ENCODE measurements around the gene RASEF. TPM values are rescaled to one million over a fixed set of nuclear protein-coding genes. Genes with fewer than 3 reads are reported as not detected.

Gene RASEF
- total RNA-seq, 4 donors from 2014 or later, result 0.16 to 0.82 (median 0.41) TPM; not detected in 1

DNA sequence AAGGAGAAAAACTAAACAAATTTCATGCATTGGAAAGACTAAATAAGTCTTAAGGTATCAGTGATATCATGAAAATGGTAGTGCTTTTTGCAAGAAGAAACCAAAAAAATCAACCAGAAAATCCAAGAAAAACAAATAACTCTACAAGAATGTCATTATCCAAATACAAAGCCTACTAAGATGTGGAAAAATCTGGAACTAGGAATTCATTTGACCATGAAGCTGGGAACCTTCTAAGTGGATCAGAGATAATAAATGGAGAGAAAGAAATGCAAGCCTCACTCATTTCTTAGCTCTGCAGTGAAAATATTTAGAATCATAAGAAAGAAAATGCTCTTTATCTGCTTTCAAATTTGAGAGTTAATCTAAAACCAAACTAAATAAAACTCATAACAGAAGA, 51.3 kb downstream of the RASEF start:
- H3K27me3 ChIP-seq, result no peaks in the 10 kb centered on the region
- H3K9me3 ChIP-seq, result no peaks in the 10 kb centered on the region
- in situ Hi-C loops (cut with MboI; ENCODE audit: low sequenced_read_pairs in 4 of 4) (no loop called here), intact Hi-C loops (cut with DNase I; ENCODE audit: low total_unique reads) (no loop called here)
- no peaks in the 10 kb centered on the region for H3K36me3 ChIP-seq
- H3K4me3 ChIP-seq, result no peak overlapping the region
- ATAC-seq (no peak), DNase-seq (no peak)
- H3K27ac ChIP-seq, result no peak overlapping the region
- TF ChIP-seq, protein P1, sequence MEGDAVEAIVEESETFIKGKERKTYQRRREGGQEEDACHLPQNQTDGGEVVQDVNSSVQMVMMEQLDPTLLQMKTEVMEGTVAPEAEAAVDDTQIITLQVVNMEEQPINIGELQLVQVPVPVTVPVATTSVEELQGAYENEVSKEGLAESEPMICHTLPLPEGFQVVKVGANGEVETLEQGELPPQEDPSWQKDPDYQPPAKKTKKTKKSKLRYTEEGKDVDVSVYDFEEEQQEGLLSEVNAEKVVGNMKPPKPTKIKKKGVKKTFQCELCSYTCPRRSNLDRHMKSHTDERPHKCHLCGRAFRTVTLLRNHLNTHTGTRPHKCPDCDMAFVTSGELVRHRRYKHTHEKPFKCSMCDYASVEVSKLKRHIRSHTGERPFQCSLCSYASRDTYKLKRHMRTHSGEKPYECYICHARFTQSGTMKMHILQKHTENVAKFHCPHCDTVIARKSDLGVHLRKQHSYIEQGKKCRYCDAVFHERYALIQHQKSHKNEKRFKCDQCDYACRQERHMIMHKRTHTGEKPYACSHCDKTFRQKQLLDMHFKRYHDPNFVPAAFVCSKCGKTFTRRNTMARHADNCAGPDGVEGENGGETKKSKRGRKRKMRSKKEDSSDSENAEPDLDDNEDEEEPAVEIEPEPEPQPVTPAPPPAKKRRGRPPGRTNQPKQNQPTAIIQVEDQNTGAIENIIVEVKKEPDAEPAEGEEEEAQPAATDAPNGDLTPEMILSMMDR (IDR thresholded peaks at IDR 0.05 in 4 of 5, conservative IDR thresholded peaks at IDR 0.05 in 1 of 5), result no peak
- no peak for TF ChIP-seq POLR2A (IDR thresholded peaks at IDR 0.05)
- H3K4me1 ChIP-seq, result no peaks in the 10 kb centered on the region

DNA sequence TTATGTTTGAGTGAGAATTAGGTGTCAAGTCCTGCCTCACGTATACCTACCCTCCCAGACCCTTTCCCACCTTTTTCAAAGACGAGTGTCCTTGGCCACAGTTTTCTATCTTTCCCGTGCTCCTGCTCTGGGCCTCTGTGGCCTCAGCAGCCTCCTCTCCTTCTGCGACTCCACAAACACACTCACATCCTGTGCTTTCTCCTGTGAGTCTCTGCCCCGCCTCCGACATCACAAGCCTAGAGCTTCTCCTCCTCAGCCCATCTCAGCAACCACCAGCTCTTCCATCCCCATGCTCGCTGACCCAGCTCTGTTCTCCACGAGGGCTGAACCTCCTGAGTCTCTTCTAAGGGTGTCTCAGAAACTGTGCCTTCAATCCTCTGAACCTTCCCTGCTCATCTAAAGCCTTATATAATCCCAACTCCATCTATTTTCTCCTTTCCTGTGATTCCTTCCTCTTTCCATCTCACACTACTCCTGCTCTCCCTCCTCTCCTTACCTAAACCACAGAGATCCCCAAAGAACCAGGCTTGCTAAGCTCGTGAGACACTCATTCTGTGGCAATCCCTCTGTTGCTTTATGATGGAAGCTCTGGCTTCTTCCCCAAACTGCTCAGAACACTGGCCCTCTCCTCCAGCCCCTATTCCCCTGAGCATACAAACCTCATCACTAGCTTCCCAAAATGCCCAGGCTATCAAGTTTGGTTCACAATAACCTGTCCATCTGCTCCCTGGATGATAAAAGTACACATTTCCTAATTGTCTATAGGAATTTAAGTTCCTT, 55.2 kb downstream of the RASEF start:
- Histone ChIP-seq H3K27ac (no peak overlapping the region), H3K27me3 (no peaks in the 10 kb centered on the region), H3K36me3 (no peaks in the 10 kb centered on the region), H3K4me3 (no peak overlapping the region), H3K9me3 (no peaks in the 10 kb centered on the region), H3K4me1 (no peaks in the 10 kb centered on the region)
- TF ChIP-seq POLR2A (IDR thresholded peaks at IDR 0.05), result no peak
- TF ChIP-seq, protein P1 (IDR thresholded peaks at IDR 0.05 in 4 of 5, conservative IDR thresholded peaks at IDR 0.05 in 1 of 5), result no peak
- intact Hi-C loops (cut with DNase I; ENCODE audit: low total_unique reads), result no loop called here
- no peak for ATAC-seq
- in situ Hi-C loops (cut with MboI; ENCODE audit: low sequenced_read_pairs in 4 of 4), result no loop called here
- DNase-seq, result no peak

DNA sequence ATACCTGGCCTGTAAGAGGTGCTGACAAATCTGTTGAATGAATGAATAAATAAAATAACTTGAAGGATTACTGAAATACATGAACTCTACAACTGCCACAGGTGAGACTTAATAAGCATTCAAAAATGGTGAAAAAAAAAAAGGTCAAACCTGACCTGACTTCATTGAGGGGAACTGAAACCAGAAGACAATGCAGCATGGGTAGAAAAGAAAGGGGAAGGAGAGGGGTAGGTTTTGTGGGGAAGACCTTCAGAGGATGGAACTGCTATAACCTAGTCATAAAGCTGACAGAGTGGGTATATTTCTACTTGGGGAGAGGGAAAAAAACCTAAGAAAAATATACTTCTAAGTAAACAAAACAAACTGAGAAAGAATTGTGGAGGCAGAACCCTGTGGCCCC, 56.6 kb downstream of the RASEF start:
- in situ Hi-C loops (cut with MboI; ENCODE audit: low sequenced_read_pairs in 4 of 4), result no loop called here
- DNase-seq (no peak), ATAC-seq (no peak)
- TF ChIP-seq, protein P1 (IDR thresholded peaks at IDR 0.05 in 4 of 5, conservative IDR thresholded peaks at IDR 0.05 in 1 of 5), result no peak
- TF ChIP-seq POLR2A (IDR thresholded peaks at IDR 0.05), result no peak
- Histone ChIP-seq H3K27me3 (no peaks in the 10 kb centered on the region), H3K4me1 (no peaks in the 10 kb centered on the region), H3K27ac (no peak overlapping the region), H3K9me3 (no peaks in the 10 kb centered on the region), H3K36me3 (no peaks in the 10 kb centered on the region), H3K4me3 (no peak overlapping the region)
- intact Hi-C loops (cut with DNase I; ENCODE audit: low total_unique reads), result no loop called here

DNA sequence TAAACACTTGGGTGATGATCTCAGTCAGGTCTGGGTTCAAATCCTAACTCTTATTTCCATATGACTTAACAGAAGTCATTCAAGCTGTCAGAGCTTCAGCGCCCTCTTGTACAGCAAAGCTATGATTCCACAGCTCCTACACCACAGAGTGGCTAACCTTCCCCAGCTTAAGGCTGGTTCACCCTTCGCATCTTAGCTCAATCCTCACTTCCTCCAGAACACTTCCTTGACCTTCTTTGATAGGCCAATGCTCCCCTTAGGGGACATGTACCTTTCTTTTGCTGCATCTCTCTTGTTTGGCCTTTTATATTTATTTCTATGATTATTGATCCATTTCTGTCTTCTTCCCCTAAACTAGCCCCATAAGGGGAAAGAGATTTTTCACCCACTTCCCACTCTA, 57.0 kb downstream of the RASEF start:
- H3K9me3 ChIP-seq, result no peaks in the 10 kb centered on the region
- no peaks in the 10 kb centered on the region for H3K27me3 ChIP-seq
- no peak for DNase-seq
- ATAC-seq, result no peak
- intact Hi-C loops (cut with DNase I; ENCODE audit: low total_unique reads) (no loop called here), in situ Hi-C loops (cut with MboI; ENCODE audit: low sequenced_read_pairs in 4 of 4) (no loop called here)
- H3K36me3 ChIP-seq, result no peaks in the 10 kb centered on the region
- no peaks in the 10 kb centered on the region for H3K4me1 ChIP-seq
- H3K27ac ChIP-seq, result no peak overlapping the region
- TF ChIP-seq, protein P1 (IDR thresholded peaks at IDR 0.05 in 4 of 5, conservative IDR thresholded peaks at IDR 0.05 in 1 of 5), result no peak
- TF ChIP-seq POLR2A (IDR thresholded peaks at IDR 0.05), result no peak
- H3K4me3 ChIP-seq, result no peak overlapping the region

DNA sequence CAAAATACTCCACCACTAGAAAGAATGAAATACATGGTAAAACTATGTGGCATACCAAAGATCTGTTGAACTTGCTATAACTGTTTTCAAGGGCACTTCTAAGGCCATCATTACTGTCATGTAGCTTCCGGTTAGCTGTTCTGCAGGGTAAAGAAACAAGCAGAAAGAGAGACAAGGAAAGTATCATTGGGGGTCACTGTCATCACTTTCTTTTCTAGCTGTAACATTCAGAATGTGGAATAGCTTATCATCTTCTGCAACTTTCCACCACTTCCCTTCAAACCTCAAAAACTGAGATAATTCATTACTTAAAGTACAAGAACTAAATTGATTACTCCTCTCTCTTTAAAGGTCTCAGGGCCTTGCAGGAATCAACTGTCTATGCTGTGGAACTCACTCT, 57.6 kb downstream of the RASEF start:
- intact Hi-C loops (cut with DNase I; ENCODE audit: low total_unique reads), result no loop called here
- ATAC-seq (no peak), DNase-seq (no peak)
- Histone ChIP-seq H3K4me1 (no peaks in the 10 kb centered on the region), H3K36me3 (no peaks in the 10 kb centered on the region), H3K27ac (no peak overlapping the region), H3K9me3 (no peaks in the 10 kb centered on the region), H3K27me3 (no peaks in the 10 kb centered on the region), H3K4me3 (no peak overlapping the region)
- in situ Hi-C loops (cut with MboI; ENCODE audit: low sequenced_read_pairs in 4 of 4), result no loop called here
- TF ChIP-seq, protein P1 (IDR thresholded peaks at IDR 0.05 in 4 of 5, conservative IDR thresholded peaks at IDR 0.05 in 1 of 5), result no peak
- no peak for TF ChIP-seq POLR2A (IDR thresholded peaks at IDR 0.05)
